Measurements from ENCODE around the gene FRYL.
"Not testable (repeated sequence)": the region's sequence is repeated elsewhere in the genome, so short reads cannot be mapped to it uniquely, and the experiment has no call there.

The FRYL gene

GRCh38 chr4:48779998-48780864 lies at the start of gene FRYL:
Gene FRYL, minus strand, starts transcription at chr4:48780279. Its CDS starts 145,869 bp downstream, at chr4:48634410.
- H3K27ac ChIP-seq, result peak within 1 kb of the TSS; percentile 96
- TF ChIP-seq CTCF (conservative IDR thresholded peaks at IDR 0.05), result no peak

GRCh38 chr4:48827622-48828021 lies 47.5 kb upstream of the FRYL start:
- TF ChIP-seq CTCF (conservative IDR thresholded peaks at IDR 0.05), result no peak
- no peak overlapping the region for H3K27ac ChIP-seq

- not testable (repeated sequence) for H3K27ac ChIP-seq
These were observed 41.4 kb upstream of the FRYL start for GRCh38 chr4:48821431-48821830.

GRCh38 chr4:48816971-48817370 lies 36.9 kb upstream of the FRYL start:
- no peak for TF ChIP-seq CTCF (conservative IDR thresholded peaks at IDR 0.05)
- H3K27ac ChIP-seq, result no peak overlapping the region

GRCh38 chr4:48816297-48816696 lies 36.2 kb upstream of the FRYL start:
- not testable (repeated sequence) for H3K27ac ChIP-seq

- peak overlapping the region; percentile 15; the same call in 1 of the 2 replicates for H3K27ac ChIP-seq
- no peak for TF ChIP-seq CTCF (conservative IDR thresholded peaks at IDR 0.05)
These were observed 35.4 kb upstream of the FRYL start for GRCh38 chr4:48815483-48815882.

GRCh38 chr4:48813964-48814363 lies 33.9 kb upstream of the FRYL start:
- H3K27ac ChIP-seq, result no peak overlapping the region
- no peak for TF ChIP-seq CTCF (conservative IDR thresholded peaks at IDR 0.05)

- H3K27ac ChIP-seq, result no peak overlapping the region
- no peak for TF ChIP-seq CTCF (conservative IDR thresholded peaks at IDR 0.05)
These were observed 32.8 kb upstream of the FRYL start for GRCh38 chr4:48812866-48813265.

Measured in VCaP (cell line).